ENCODE data around the gene ISG20L2.

DNA sequence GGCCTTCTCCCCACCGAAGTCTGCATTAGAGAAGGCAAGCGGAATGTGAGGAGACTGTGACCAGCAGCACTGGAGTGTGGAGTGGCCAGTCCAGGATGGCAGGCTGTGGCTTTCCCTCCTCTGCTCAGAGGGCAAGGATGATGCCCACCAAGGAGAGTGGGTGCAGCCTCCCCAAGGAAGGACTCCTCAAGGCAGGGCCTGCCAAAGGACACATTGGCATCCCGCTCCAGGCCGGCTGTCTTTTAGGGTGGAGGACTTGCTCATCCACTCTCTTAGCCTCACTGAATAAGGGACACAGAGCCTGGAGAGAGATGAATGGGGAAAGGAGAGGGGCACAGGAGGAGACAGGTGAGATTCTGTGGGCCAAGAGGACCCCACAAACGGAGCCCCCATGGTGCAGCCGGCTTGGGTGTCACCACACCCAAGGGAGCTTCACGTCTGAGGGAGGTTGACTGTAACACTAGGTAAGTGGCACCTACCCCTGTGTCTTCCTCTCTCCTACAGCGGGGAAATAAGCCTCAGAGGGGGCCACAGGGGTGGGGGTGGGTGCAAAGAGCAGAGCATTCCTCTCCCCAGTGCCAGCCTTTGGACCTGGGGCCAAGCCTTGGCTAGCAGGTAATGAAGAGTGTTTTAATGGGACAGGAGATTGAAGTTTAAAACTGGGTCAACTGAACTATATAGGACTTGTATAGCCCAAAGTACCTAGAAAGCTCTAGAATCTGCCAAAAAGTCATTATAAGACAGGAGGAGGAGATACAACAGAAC lies 47.2 kb downstream of the ISG20L2 start:
- TF ChIP-seq YY1 (IDR thresholded peaks at IDR 0.05; ENCODE audit: insufficient read depth, insufficient read length) (no peak), ZNF274 (IDR thresholded peaks at IDR 0.05; ENCODE audit: low read depth, low read length) (no peak), SUZ12 (IDR thresholded peaks at IDR 0.05; ENCODE audit: extremely low read depth, insufficient read depth, insufficient read length) (no peak)
